HepG2 (cell line): ENCODE measurements around the gene TBX10. TPM values are rescaled to one million over a fixed set of nuclear protein-coding genes. Genes with fewer than 3 reads are reported as not detected.
A peak's percentile ranks its signal among the peaks of the same experiment; 100 is the strongest.

Source experiments
- EP300 ChIP-seq, 3 experiments: sonication (generic) in 1 of 3; formaldehyde crosslinking in 1 of 3; IDR thresholded peaks; 2 replicates each; pipeline versions ENCODE4 v1.5.1 to v1.6.1; 2011 to 2020; ENCODE audit warnings: low read depth in 2 of 3, low read length in 2 of 3, borderline replicate concordance in 1 of 3, improper control_type of control experiment in 1 of 3, mild to moderate bottlenecking in 1 of 3, missing genetic modification reagents in 1 of 3, moderate library complexity in 1 of 3
- GATAD2A ChIP-seq: IDR thresholded peaks from 2 replicates; pipeline ENCODE4 v1.6.1; 2016
- HOXA3 ChIP-seq: sonication (generic); formaldehyde crosslinking; IDR thresholded peaks from 2 replicates; pipeline ENCODE4 v1.5.0; 2020; ENCODE audit warnings: missing genetic modification reagents
- JUND ChIP-seq: sonication (generic); formaldehyde crosslinking; IDR thresholded peaks from 2 replicates; pipeline ENCODE4 v1.8.0; 2022; ENCODE audit warnings: mild to moderate bottlenecking, missing genetic modification reagents
- MIXL1 ChIP-seq: IDR thresholded peaks from 2 replicates; pipeline ENCODE4 v1.6.1; 2016
- REL ChIP-seq: sonication (generic); formaldehyde crosslinking; conservative IDR thresholded peaks from 2 replicates; pipeline ENCODE4 v1.8.0; 2022; ENCODE audit warnings: mild to moderate bottlenecking, missing genetic modification reagents, moderate library complexity
- SPEN ChIP-seq: sonication (generic); formaldehyde crosslinking; IDR thresholded peaks from 2 replicates; pipeline ENCODE4 v1.5.1; 2020; ENCODE audit warnings: low read depth, mild to moderate bottlenecking, missing genetic modification reagents
- STAG1 ChIP-seq: sonication (generic); formaldehyde crosslinking; IDR thresholded peaks from 2 replicates; pipeline ENCODE4 v1.4.0; 2020; ENCODE audit warnings: missing genetic modification reagents
- TCF7L2 ChIP-seq: IDR thresholded peaks from 2 replicates; pipeline ENCODE4 v1.6.1; 2011; ENCODE audit warnings: mild to moderate bottlenecking, low read depth, low read length, moderate library complexity
- YEATS2 ChIP-seq: sonication (generic); formaldehyde crosslinking; IDR thresholded peaks from 2 replicates; pipeline ENCODE4 v1.4.0; 2020; ENCODE audit warnings: missing genetic modification reagents, borderline replicate concordance
- ZBTB20 ChIP-seq: sonication (generic); formaldehyde crosslinking; IDR thresholded peaks from 2 replicates; pipeline ENCODE4 v1.8.1; 2023; ENCODE audit warnings: missing genetic modification reagents, low read depth, mild to moderate bottlenecking, borderline replicate concordance
- ZFP41 ChIP-seq: sonication (generic); formaldehyde crosslinking; IDR thresholded peaks from 2 replicates; pipeline ENCODE4 v1.4.0; 2020; ENCODE audit warnings: mild to moderate bottlenecking, missing genetic modification reagents, borderline replicate concordance
- ZFP62 ChIP-seq: sonication (generic); formaldehyde crosslinking; IDR thresholded peaks from 2 replicates; pipeline ENCODE4 v1.4.0; 2020; ENCODE audit warnings: missing genetic modification reagents
- ZNF160 ChIP-seq: sonication (generic); formaldehyde crosslinking; IDR thresholded peaks from 2 replicates; pipeline ENCODE4 v1.8.0; 2022; ENCODE audit warnings: mild to moderate bottlenecking, inconsistent platforms, missing genetic modification reagents
- ZNF614 ChIP-seq: IDR thresholded peaks from 2 replicates; pipeline ENCODE4 v1.6.1; 2018; ENCODE audit warnings: missing biosample characterization, missing genetic modification reagents, inconsistent platforms, borderline replicate concordance
- ZNF777 ChIP-seq: sonication (generic); formaldehyde crosslinking; IDR thresholded peaks from 2 replicates; pipeline ENCODE4 v1.4.0; 2020; ENCODE audit warnings: missing genetic modification reagents
- polyA plus RNA-seq, 8 experiments: library from polyadenylated mRNA; depleted of rRNA in 3 of 8; stranded (reverse) in 7 of 8; unstranded in 1 of 8; fragments of >200 nt; fragmentation: Illumina TruSeq in 4 of 8; extraction: Trizol in 4 of 8; gene quantifications; 2 replicates each; pipeline versions ENCODE4 v1.2.1 to v1.2.3, GENCODE V29; 2011 to 2016; ENCODE audit warnings: low read depth in 4 of 8, missing spikeins in 1 of 8, mixed read lengths in 1 of 8; ENCODE audit not compliant: insufficient read depth in 1 of 8
- total RNA-seq, 5 experiments: library from RNA; depleted of rRNA; stranded (reverse); fragments of >200 nt; fragmentation: Illumina TruSeq; extraction: Trizol; gene quantifications; 2 replicates each; pipeline ENCODE4 v1.2.3, GENCODE V29; 2016; ENCODE audit warnings: low read depth in 1 of 5
- TF ChIP-seq, protein P1 (sequence below): IDR thresholded peaks from 2 replicates; pipeline ENCODE4 v1.6.1; 2012; ENCODE audit warnings: low read depth, low read length, improper control_type of control experiment
- TF ChIP-seq, protein P2 (sequence below): sonication (generic); formaldehyde crosslinking; IDR thresholded peaks from 2 replicates; pipeline ENCODE4 v1.5.1; 2020; ENCODE audit warnings: mild to moderate bottlenecking, missing genetic modification reagents, moderate library complexity
- TF ChIP-seq, protein P3 (sequence below): sonication (generic); formaldehyde crosslinking; conservative IDR thresholded peaks from 2 replicates; pipeline ENCODE4 v1.5.0; 2020; ENCODE audit warnings: missing genetic modification reagents
- TF ChIP-seq, protein P4 (sequence below): sonication (generic); formaldehyde crosslinking; IDR thresholded peaks from 2 replicates; pipeline ENCODE4 v1.4.0; 2020; ENCODE audit warnings: missing genetic modification reagents

Gene TBX10
- total and polyA plus RNA-seq, 2 of the 13 experiments (the other 11 are each of a cell fraction or from before 2014, with no cell fraction given), result 0.27 to 1.7 TPM

GRCh38 chr11:67630228-67630942, 9.2 kb downstream of the TBX10 start (continued):
- TF ChIP-seq REL (CRISPR knock-in tag) (no peak), HOXA3 (CRISPR knock-in tag) (peak; percentile 85), GATAD2A (CRISPR knock-in tag) (peak; percentile 71), MIXL1 (CRISPR knock-in tag) (no peak), ZNF777 (CRISPR knock-in tag) (peak; percentile 76), STAG1 (CRISPR knock-in tag) (peak; percentile 52), ZNF160 (CRISPR knock-in tag) (no peak), SPEN (CRISPR knock-in tag) (peak; percentile 70), YEATS2 (CRISPR knock-in tag) (peak; percentile 23; the same call in 1 of the 2 replicates), ZBTB20 (peak; percentile 76; the same call in 1 of the 2 replicates), ZNF614 (CRISPR knock-in tag) (0 out of 2 replicates have a peak, but pooled peaks have one; percentile 26), ZFP62 (CRISPR knock-in tag) (no peak), TCF7L2 (no peak), JUND (0 out of 2 replicates have a peak, but pooled peaks have one; percentile 34), ZFP41 (CRISPR knock-in tag) (no peak), EP300 (IDR thresholded peaks at IDR 0.05; ENCODE audit: low read depth in 2 of 2, low read length in 2 of 2) (0 out of 4 replicates have a peak, but pooled peaks of 1 of the 2 experiments have one; percentile 41), EP300 (CRISPR knock-in tag; IDR thresholded peaks at IDR 0.05; ENCODE audit: borderline replicate concordance) (0 out of 2 replicates have a peak, but pooled peaks have one; percentile 36)
- TF ChIP-seq, protein P1, sequence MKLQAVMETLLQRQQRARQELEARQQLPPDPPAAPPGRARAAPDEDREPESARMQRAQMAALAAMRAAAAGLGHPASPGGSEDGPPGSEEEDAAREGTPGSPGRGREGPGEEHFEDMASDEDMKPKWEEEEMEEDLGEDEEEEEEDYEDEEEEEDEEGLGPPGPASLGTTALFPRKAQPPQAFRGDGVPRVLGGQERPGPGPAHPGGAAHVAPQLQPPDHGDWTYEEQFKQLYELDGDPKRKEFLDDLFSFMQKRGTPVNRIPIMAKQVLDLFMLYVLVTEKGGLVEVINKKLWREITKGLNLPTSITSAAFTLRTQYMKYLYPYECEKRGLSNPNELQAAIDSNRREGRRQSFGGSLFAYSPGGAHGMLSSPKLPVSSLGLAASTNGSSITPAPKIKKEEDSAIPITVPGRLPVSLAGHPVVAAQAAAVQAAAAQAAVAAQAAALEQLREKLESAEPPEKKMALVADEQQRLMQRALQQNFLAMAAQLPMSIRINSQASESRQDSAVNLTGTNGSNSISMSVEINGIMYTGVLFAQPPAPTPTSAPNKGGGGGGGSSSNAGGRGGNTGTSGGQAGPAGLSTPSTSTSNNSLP, result 0 out of 2 replicates have a peak, but pooled peaks have one; percentile 34
- TF ChIP-seq, protein P2, sequence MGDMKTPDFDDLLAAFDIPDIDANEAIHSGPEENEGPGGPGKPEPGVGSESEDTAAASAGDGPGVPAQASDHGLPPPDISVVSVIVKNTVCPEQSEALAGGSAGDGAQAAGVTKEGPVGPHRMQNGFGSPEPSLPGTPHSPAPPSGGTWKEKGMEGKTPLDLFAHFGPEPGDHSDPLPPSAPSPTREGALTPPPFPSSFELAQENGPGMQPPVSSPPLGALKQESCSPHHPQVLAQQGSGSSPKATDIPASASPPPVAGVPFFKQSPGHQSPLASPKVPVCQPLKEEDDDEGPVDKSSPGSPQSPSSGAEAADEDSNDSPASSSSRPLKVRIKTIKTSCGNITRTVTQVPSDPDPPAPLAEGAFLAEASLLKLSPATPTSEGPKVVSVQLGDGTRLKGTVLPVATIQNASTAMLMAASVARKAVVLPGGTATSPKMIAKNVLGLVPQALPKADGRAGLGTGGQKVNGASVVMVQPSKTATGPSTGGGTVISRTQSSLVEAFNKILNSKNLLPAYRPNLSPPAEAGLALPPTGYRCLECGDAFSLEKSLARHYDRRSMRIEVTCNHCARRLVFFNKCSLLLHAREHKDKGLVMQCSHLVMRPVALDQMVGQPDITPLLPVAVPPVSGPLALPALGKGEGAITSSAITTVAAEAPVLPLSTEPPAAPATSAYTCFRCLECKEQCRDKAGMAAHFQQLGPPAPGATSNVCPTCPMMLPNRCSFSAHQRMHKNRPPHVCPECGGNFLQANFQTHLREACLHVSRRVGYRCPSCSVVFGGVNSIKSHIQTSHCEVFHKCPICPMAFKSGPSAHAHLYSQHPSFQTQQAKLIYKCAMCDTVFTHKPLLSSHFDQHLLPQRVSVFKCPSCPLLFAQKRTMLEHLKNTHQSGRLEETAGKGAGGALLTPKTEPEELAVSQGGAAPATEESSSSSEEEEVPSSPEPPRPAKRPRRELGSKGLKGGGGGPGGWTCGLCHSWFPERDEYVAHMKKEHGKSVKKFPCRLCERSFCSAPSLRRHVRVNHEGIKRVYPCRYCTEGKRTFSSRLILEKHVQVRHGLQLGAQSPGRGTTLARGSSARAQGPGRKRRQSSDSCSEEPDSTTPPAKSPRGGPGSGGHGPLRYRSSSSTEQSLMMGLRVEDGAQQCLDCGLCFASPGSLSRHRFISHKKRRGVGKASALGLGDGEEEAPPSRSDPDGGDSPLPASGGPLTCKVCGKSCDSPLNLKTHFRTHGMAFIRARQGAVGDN (CRISPR knock-in tag), result peak; percentile 76
- TF ChIP-seq, protein P3, sequence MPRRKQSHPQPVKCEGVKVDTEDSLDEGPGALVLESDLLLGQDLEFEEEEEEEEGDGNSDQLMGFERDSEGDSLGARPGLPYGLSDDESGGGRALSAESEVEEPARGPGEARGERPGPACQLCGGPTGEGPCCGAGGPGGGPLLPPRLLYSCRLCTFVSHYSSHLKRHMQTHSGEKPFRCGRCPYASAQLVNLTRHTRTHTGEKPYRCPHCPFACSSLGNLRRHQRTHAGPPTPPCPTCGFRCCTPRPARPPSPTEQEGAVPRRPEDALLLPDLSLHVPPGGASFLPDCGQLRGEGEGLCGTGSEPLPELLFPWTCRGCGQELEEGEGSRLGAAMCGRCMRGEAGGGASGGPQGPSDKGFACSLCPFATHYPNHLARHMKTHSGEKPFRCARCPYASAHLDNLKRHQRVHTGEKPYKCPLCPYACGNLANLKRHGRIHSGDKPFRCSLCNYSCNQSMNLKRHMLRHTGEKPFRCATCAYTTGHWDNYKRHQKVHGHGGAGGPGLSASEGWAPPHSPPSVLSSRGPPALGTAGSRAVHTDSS, result 0 out of 2 replicates have a peak, but pooled peaks have one; percentile 45
- TF ChIP-seq, protein P4, sequence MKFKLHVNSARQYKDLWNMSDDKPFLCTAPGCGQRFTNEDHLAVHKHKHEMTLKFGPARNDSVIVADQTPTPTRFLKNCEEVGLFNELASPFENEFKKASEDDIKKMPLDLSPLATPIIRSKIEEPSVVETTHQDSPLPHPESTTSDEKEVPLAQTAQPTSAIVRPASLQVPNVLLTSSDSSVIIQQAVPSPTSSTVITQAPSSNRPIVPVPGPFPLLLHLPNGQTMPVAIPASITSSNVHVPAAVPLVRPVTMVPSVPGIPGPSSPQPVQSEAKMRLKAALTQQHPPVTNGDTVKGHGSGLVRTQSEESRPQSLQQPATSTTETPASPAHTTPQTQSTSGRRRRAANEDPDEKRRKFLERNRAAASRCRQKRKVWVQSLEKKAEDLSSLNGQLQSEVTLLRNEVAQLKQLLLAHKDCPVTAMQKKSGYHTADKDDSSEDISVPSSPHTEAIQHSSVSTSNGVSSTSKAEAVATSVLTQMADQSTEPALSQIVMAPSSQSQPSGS (CRISPR knock-in tag), result peak; percentile 76; the same call in 1 of the 2 replicates
